Measurements from ENCODE around the gene B4GALT3. TPM values are rescaled to one million over a fixed set of nuclear protein-coding genes. Genes with fewer than 3 reads are reported as not detected.

Gene B4GALT3
- total and polyA plus RNA-seq, 9 donors, result 16.7 to 29.8 (median 23.3) TPM

DNA sequence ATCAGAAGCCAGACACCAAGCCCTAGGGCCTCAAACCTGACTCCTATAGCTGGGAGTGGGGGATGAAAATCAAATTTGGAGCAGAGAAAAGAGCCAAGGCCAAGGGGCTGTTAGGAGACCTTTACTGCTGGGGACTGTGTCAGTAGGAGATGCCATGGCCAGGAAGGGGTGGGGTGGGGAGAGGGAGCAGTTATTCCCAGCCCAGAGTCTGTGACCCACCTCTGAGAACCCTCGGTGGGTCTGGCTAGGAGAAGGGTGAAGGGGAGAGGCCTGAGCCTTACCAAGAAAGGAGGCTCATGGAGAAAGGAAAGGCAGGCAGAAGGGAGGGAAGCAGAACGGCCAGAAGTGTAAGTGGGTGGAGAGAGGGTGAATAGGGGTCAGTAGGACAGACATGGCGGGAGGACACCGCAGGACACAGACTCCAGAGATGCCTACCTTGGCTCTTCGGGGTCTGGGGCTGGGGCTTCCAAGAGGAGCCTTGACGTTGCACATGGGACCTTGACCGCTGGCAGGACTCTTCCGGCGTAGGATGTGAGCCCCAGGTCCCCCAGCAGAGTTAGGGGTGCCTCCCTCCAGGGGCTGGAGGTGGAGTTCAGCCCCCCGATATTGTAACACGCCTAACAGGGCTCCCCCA lies 20.4 kb upstream of the B4GALT3 start:
- 26% methylated on average over 8 of the region's 11 CpGs for WGBS (ENCODE audit: insufficient coverage)
- peak; percentile 54 for DNase-seq
- peaks cover 29% of the 10 kb centered on the region for H3K36me3 ChIP-seq (ENCODE audit: control insufficient read depth, insufficient read depth, low read length)
- H3K27me3 ChIP-seq (ENCODE audit: control insufficient read depth, insufficient read depth, low read length), result no peaks in the 10 kb centered on the region
- H3K4me3 ChIP-seq (ENCODE audit: low read length), result peak overlapping the region; percentile 46
- peaks cover 82% of the 10 kb centered on the region for H3K4me1 ChIP-seq (ENCODE audit: control insufficient read depth, insufficient read depth, low read length)
- H3K27ac ChIP-seq (ENCODE audit: low read length), result peak overlapping the region; percentile 99
- H3K9me3 ChIP-seq (replicated peaks; ENCODE audit: control insufficient read depth, low read depth, low read length), result no peaks in the 10 kb centered on the region

DNA sequence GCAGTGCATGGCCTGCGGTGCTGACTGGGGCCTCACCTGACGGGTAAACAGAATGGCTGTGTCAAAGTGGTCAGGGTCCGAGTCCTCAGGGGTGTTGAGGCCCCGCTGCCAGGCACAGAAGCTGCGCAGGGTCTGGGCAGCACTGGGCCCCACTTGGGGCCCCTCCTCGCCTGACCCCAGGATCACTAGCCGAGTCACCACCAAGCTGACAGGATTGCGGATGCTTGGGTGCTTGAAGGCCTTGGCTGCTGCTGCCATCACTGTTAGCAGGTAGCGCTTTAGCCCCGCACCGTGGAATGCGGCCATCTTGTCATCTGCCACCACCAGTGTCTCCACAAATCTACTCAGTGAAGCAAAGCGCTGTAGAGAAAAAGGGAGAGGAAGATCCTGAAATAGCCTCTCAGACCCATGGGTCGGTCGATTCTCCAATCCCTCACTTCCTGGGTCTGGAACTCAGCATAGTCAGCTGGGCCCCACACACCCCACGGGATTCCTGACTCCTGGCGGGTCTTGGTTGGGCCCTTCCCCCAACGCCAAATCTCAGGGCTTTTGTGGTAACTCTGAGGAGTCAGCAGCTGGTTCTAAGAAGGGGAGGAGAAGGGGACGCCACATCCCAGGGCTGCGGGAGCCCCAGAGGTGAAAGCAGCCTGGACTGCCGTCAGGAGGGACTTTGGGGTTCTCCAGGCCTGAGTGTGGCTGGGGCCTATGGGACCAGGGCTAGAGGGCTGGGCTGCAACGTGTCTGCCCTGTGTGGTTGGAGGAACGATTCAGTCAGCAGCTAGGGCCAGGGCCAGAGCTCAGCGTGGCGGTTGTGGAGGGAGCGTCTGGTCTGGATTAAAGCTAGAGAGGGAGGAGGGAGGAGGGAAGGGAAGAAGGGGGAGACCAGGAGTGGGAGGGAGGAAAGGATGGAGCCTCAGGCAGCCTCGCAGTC lies 19.5 kb upstream of the B4GALT3 start:
- H3K27ac ChIP-seq (ENCODE audit: low read length), result peak overlapping the region; percentile 99
- H3K27me3 ChIP-seq (ENCODE audit: control insufficient read depth, insufficient read depth, low read length), result no peaks in the 10 kb centered on the region
- peaks cover 82% of the 10 kb centered on the region for H3K4me1 ChIP-seq (ENCODE audit: control insufficient read depth, insufficient read depth, low read length)
- peaks cover 32% of the 10 kb centered on the region for H3K36me3 ChIP-seq (ENCODE audit: control insufficient read depth, insufficient read depth, low read length)
- H3K9me3 ChIP-seq (replicated peaks; ENCODE audit: control insufficient read depth, low read depth, low read length), result no peaks in the 10 kb centered on the region
- peak; percentile 97 for DNase-seq
- WGBS (ENCODE audit: insufficient coverage), result 42% methylated on average over 18 of the region's 27 CpGs
- H3K4me3 ChIP-seq (ENCODE audit: low read length), result peak overlapping the region; percentile 46

- Histone ChIP-seq H3K36me3 (ENCODE audit: control insufficient read depth, insufficient read depth, low read length) (peaks cover 39% of the 10 kb centered on the region), H3K27me3 (ENCODE audit: control insufficient read depth, insufficient read depth, low read length) (no peaks in the 10 kb centered on the region), H3K4me1 (ENCODE audit: control insufficient read depth, insufficient read depth, low read length) (peaks cover 75% of the 10 kb centered on the region), H3K9me3 (replicated peaks; ENCODE audit: control insufficient read depth, low read depth, low read length) (no peaks in the 10 kb centered on the region), H3K27ac (ENCODE audit: low read length) (peak overlapping the region; percentile 6), H3K4me3 (ENCODE audit: low read length) (peak overlapping the region; percentile 46)
- WGBS (ENCODE audit: insufficient coverage), result 80% methylated on average over 5 of the region's 7 CpGs
- DNase-seq, result no peak
These were observed 18.8 kb upstream of the B4GALT3 start for GRCh38 chr1:161196111-161196510.

- H3K27ac ChIP-seq (ENCODE audit: low read length), result no peak overlapping the region
These were observed 17.9 kb upstream of the B4GALT3 start for GRCh38 chr1:161195171-161195570.

GRCh38 chr1:161193561-161194235 lies 16.4 kb upstream of the B4GALT3 start:
- no peaks in the 10 kb centered on the region for H3K27me3 ChIP-seq (ENCODE audit: control insufficient read depth, insufficient read depth, low read length)
- WGBS (ENCODE audit: insufficient coverage), result 83% methylated on average over 18 of the region's 21 CpGs
- no peak overlapping the region for H3K27ac ChIP-seq (ENCODE audit: low read length)
- no peak for DNase-seq
- peaks cover 53% of the 10 kb centered on the region for H3K4me1 ChIP-seq (ENCODE audit: control insufficient read depth, insufficient read depth, low read length)
- H3K36me3 ChIP-seq (ENCODE audit: control insufficient read depth, insufficient read depth, low read length), result peaks cover 42% of the 10 kb centered on the region
- no peaks in the 10 kb centered on the region for H3K9me3 ChIP-seq (replicated peaks; ENCODE audit: control insufficient read depth, low read depth, low read length)
- no peak overlapping the region for H3K4me3 ChIP-seq (ENCODE audit: low read length)

More at GRCh38 chr1:161195171-161195570, 17.9 kb upstream of the B4GALT3 start:
- Histone ChIP-seq H3K9me3 (replicated peaks; ENCODE audit: control insufficient read depth, low read depth, low read length) (no peaks in the 10 kb centered on the region), H3K27me3 (ENCODE audit: control insufficient read depth, insufficient read depth, low read length) (no peaks in the 10 kb centered on the region), H3K36me3 (ENCODE audit: control insufficient read depth, insufficient read depth, low read length) (peaks cover 42% of the 10 kb centered on the region), H3K4me1 (ENCODE audit: control insufficient read depth, insufficient read depth, low read length) (peaks cover 68% of the 10 kb centered on the region), H3K4me3 (ENCODE audit: low read length) (no peak overlapping the region)
- DNase-seq, result peak; percentile 58
- WGBS (ENCODE audit: insufficient coverage), result 93% methylated on average over 3 of the region's 4 CpGs

GRCh38 chr1:161192476-161193465 lies 15.5 kb upstream of the B4GALT3 start:
- H3K4me3 ChIP-seq (ENCODE audit: low read length), result no peak overlapping the region
- DNase-seq, result peak; percentile 86
- peaks cover 42% of the 10 kb centered on the region for H3K36me3 ChIP-seq (ENCODE audit: control insufficient read depth, insufficient read depth, low read length)
- 73% methylated on average over 8 of the region's 15 CpGs for WGBS (ENCODE audit: insufficient coverage)
- peaks cover 48% of the 10 kb centered on the region for H3K4me1 ChIP-seq (ENCODE audit: control insufficient read depth, insufficient read depth, low read length)
- no peaks in the 10 kb centered on the region for H3K9me3 ChIP-seq (replicated peaks; ENCODE audit: control insufficient read depth, low read depth, low read length)
- peak overlapping the region; percentile 20 for H3K27ac ChIP-seq (ENCODE audit: low read length)
- no peaks in the 10 kb centered on the region for H3K27me3 ChIP-seq (ENCODE audit: control insufficient read depth, insufficient read depth, low read length)

DNA sequence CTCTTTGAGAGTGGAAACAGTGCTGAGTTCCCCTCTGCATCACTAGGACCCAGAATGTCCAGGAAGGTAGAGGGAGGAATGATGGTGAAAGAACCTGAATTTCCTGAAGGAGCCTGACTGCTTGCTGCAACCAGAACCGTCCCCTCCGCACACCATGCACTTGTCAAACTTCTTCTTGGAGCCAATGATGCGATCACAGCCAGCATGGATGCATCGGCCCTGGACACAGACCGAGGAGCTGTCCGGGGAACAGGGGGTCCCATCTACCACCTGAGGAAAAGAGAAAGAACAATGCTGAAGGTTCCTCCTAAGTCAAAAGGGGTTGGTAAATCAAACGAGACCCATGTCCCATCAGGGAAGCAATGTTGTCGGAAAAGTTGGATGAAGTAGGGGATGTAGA lies 14.7 kb upstream of the B4GALT3 start:
- no peak overlapping the region for H3K4me3 ChIP-seq (ENCODE audit: low read length)

GRCh38 chr1:161190962-161191521 lies 13.7 kb upstream of the B4GALT3 start:
- peaks cover 38% of the 10 kb centered on the region for H3K36me3 ChIP-seq (ENCODE audit: control insufficient read depth, insufficient read depth, low read length)
- H3K27ac ChIP-seq (ENCODE audit: low read length), result no peak overlapping the region
- H3K4me1 ChIP-seq (ENCODE audit: control insufficient read depth, insufficient read depth, low read length), result peaks cover 41% of the 10 kb centered on the region
- H3K9me3 ChIP-seq (replicated peaks; ENCODE audit: control insufficient read depth, low read depth, low read length), result no peaks in the 10 kb centered on the region
- WGBS (ENCODE audit: insufficient coverage), result 52% methylated on average over 19 of the region's 22 CpGs
- DNase-seq, result no peak
- no peak overlapping the region for H3K4me3 ChIP-seq (ENCODE audit: low read length)
- H3K27me3 ChIP-seq (ENCODE audit: control insufficient read depth, insufficient read depth, low read length), result no peaks in the 10 kb centered on the region

More for the DNA sequence above, 14.7 kb upstream of the B4GALT3 start:
- Histone ChIP-seq H3K27ac (ENCODE audit: low read length) (no peak overlapping the region), H3K4me1 (ENCODE audit: control insufficient read depth, insufficient read depth, low read length) (peaks cover 41% of the 10 kb centered on the region), H3K36me3 (ENCODE audit: control insufficient read depth, insufficient read depth, low read length) (peaks cover 42% of the 10 kb centered on the region), H3K27me3 (ENCODE audit: control insufficient read depth, insufficient read depth, low read length) (no peaks in the 10 kb centered on the region), H3K9me3 (replicated peaks; ENCODE audit: control insufficient read depth, low read depth, low read length) (no peaks in the 10 kb centered on the region)
- 82% methylated on average over 6 of the region's 8 CpGs for WGBS (ENCODE audit: insufficient coverage)
- DNase-seq, result no peak

- no CpG with 5 or more reads among the region's 5 CpGs for WGBS (ENCODE audit: insufficient coverage)
These were observed 11.7 kb upstream of the B4GALT3 start for GRCh38 chr1:161189036-161189435.

More at GRCh38 chr1:161189036-161189435, 11.7 kb upstream of the B4GALT3 start:
- peaks cover 38% of the 10 kb centered on the region for H3K4me1 ChIP-seq (ENCODE audit: control insufficient read depth, insufficient read depth, low read length)
- H3K36me3 ChIP-seq (ENCODE audit: control insufficient read depth, insufficient read depth, low read length), result peaks cover 22% of the 10 kb centered on the region
- H3K9me3 ChIP-seq (replicated peaks; ENCODE audit: control insufficient read depth, low read depth, low read length), result no peaks in the 10 kb centered on the region
- H3K27ac ChIP-seq (ENCODE audit: low read length), result no peak overlapping the region
- no peak for DNase-seq
- H3K4me3 ChIP-seq (ENCODE audit: low read length), result no peak overlapping the region
- no peaks in the 10 kb centered on the region for H3K27me3 ChIP-seq (ENCODE audit: control insufficient read depth, insufficient read depth, low read length)
